ENCODE data around the gene GABPA.
"Not testable (repeated sequence)": the region's sequence is repeated elsewhere in the genome, so short reads cannot be mapped to it uniquely, and the experiment has no call there.

The GABPA gene

DNA sequence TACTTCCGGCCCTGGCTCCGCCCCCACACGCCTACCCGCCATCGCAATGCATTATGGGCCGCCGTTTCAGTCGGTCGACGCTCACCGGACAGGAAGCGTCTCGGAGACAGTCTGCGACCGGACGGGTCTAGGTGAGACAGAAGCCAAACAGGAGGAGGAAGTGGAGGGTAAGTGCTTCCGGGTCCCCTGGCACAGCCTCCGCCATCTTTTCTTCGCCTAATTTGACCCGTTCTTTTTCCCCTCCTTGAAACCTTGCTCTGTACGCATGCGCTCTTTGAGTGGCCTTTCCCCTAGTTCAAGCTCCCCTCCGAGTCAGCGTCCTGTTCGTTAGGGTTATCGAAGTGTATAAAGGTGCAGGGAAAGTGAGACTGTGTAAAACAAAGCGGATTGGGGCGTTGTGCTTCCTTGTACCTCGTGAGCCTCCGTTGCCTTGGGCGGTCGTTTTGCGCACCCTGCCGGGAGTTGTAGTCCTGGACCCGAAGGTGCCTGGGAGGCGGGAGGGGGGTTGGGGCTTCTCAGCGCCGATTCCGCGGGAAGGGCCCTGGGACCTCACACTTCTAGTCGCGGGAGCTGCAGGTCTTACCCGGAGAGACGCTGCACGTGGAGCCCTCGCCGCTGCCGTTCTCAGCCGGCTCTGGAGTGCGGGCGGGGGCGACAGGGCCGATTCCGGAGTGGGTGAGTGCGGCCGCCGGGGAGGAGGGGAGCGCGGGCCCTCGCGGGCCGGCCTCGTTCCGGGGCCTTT, at the start of gene GABPA, which contains the start of gene ATP5PF:
TSS of gene GABPA (plus strand) at position 69 of the 742 bp plus-strand sequence. CDS start 6,627 bp downstream, outside the sequence.
TSS of gene ATP5PF (minus strand) at position 1 of the 742 bp plus-strand sequence. CDS start 5,110 bp downstream, outside the sequence.
- peak; percentile 97 to 98 for DNase-seq (ENCODE audit: low read depth in 2 of 2)

DNA sequence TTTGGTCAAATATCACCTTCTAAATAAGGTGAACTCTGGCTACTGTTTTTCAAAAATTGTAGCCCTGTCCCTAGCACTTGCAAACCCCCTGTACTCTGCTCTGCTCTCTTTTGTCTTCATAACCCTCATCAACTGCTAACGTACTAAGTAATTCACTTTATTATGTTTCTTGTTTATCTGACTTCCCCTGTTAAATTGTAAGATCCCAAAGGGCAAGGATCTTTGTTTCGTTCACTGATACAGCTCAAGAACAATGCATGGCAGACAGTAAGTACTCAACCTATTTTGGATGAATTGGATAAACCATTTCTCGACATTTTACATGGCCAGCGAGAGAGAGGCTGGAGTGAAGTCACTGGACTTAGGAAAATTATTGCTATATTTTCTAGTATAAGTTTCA, 47.0 kb upstream of the GABPA start:
- no peak for DNase-seq (ENCODE audit: low read depth in 2 of 2)

DNA sequence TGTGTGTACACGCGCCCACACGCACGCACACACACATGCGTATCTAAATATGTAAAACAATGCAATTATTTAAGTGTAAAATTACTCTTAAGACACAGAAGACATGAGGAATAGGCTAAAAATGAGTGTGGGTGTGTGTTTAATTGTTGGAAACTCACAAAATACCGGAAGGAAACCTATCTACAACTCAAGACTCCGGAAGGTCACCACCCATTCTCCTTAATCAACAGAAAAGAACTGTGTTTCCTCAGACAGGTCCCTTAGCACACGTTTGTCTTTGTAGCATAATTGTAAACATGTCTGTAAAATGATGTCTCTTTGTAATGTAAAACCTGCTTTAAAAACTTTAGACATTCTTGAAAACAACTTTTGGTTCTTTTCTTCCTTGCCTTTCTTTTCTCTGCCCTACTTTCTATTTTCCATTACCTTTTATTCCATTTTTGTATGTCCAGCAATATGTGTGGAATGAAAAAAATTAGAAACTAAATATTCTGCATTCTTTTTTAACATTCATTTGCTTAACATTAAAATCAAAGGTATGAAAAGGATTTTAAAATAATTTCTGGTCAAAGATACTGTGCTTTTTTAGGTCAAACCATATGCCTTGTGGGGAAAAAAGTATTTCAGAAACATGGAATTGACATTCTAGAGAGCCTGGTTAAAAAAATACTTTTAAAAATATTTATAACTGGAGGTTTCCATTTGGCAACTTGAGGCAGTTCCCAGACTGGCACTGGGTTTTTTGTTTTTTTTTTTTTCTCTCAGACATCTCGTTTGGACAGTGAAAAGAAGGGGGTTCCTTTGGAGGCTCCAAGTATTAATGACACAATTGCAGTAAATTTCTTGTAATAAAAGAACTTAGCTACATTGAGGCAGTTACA, 46.3 kb upstream of the GABPA start:
- no peak for DNase-seq (ENCODE audit: low read depth in 2 of 2)

DNA sequence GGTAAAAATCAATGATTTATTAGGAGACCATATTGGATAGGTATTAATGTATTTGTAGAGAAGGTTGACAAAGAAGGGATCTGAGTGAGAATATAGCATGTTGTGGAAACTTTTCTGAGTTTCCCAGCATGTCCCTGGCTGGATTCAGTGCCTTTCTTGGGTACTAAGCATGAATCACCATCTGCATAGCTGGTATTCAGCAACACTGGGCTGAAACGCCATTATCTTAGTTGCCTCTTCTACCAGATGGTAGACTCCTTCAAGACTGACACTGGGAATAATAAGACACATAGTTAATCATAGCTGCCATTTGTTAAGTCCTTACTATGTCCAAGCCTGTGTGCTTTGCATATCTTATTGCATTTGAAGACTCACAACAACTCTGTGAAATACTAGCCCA, 45.5 kb upstream of the GABPA start:
- no peak for DNase-seq (ENCODE audit: low read depth in 2 of 2)

DNA sequence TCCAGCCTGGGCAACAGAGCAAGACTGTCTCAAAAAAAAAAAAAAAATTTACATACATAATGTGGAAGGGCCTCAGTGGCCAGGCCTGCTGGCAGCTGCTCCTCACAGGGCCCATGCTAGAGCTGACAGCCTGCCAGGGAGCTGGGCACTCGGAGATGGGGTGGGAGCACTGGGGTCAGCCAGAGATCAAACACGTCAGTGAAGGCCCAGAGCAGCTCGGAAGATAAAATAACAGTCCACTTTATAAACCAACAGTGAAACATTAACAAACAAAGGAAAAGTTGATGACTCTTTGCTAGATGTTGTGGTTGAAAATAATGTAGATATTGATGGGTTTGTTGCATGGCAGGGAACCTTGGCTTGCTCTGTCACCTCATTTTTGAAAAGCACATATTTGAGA, 42.8 kb upstream of the GABPA start:
- no peak for DNase-seq (ENCODE audit: low read depth in 2 of 2)

DNA sequence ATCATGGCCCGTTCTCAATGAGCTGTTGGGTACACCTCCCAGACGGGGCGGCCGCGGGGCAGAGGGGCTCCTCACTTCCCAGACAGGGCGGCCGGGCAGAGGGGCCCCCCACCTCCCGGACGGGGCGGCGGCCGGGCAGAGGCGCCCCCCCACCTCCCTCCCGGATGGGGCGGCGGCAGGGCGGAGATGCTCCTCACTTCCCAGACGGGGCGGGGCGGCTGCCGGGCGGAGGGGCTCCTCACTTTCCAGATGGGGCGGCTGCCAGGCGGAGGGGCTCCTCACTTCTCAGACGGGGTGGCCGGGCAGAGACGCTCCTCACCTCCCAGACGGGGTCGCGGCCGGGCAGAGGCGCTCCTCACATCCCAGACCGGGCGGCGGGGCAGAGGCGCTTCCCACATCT, 39.3 kb upstream of the GABPA start:
- not testable (repeated sequence) for DNase-seq (ENCODE audit: low read depth in 2 of 2)

DNA sequence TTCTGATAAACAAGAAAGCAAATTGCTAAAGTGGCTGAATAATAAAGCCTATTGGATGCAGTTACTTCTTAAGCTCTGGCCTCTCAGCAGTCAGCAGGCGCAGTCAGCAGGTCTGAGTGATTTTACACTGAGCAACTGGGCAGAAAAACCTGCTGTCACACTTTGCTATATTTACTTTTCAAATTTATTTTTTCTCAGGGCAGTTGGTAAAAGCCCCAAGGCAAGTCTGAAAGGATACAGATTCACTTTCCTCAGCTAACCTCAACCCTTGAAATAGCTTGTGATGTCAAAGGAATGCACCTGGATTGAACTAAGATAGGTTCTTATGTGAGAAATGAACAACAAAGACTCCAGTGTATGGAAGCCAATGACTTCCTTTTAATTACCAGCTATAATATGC, 34.0 kb upstream of the GABPA start:
- no peak for DNase-seq (ENCODE audit: low read depth in 2 of 2)

DNA sequence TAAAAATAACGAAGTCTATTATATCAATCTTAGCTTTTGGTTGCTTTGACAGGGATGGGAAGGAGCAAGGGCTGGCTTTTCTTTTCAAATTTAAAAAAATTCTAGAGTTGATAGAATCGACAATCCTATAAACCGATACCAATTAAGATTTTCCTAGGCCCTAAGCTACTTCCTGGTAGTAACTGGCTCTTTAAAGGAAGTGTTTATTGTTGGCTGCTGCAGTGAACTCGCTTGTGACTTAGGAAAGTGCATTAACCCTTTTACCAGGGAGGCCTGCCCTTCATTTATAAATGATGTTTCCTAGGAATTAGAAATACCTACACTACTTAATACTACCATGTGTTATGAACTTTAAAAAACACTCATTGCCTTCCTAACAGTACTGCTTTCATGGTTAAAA, 33.2 kb upstream of the GABPA start:
- no peak for DNase-seq (ENCODE audit: low read depth in 2 of 2)

DNA sequence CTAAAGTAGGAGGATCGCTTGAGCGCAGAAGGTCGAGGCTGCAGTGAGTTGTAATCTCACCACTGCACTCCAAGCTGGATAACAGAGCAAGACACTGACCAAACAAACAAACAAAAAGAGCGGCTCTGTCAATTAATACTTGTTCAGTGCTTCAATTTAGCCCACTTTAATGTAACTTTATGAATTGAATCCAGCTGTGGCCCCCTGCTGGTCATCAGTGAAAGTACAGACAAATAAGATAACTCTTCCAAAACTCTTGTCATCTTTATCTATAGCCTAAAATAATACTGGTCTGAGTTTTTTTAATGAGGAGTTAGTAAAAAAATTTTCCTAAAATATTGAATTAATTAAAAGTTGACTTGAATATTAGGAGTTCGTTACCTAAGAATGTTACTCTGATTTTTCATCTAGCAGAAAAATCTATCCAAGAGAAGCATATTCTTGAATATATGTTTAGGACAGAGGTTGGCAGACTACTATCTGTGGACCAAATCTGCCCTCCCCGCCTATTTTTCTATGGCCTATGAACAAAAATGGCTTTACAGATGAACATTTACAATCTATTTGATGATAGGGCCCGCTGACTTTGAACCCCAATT, 26.2 kb upstream of the GABPA start:
- DNase-seq (ENCODE audit: low read depth in 2 of 2), result peak; percentile 12 to 42

DNA sequence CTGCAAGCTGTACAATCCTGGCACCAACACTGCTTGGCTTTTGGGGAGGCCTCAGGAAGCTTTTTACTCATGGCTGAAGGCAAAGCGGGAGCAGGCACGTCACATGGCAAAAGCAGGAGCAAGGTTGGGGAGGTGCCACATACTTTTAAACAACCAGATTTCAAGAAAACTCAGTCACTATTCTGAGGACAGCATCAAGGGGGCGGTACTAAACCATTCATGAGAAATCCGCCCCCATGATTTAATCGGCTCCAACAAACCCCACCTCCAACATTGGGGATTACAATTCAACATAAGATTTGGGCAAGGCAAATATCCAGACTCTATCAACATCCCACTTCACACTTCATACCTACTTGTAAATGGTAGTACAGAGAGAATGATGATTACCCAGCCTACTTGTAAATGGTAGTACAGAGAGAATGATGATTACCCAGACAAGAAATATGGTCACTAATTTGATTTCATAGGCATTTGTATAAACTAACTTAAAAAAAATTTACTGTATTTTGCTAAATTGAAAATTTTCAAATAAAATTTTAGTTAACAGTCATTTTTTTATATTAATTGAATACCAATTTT, 25.0 kb upstream of the GABPA start:
- DNase-seq (ENCODE audit: low read depth in 2 of 2), result no peak

DNA sequence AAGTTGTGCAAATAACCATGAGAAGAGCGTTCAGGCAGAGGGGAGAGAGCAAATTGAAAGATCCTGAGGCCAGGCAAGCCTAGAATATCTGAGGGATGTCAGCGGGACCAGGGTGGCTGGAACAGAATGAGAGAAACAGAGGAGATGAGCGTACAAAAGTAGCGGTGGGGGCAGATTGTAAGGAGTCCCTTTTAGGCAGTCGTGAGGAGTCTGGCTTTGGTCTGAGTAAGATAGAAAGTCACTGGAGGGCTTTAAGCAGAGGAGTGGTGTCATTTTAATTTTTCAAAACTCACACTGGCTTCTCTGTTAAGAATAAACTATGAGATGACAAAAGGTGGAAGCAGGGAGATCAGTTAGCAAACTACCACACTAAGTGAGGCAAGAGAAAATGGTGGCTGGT, 24.2 kb upstream of the GABPA start:
- no peak for DNase-seq (ENCODE audit: low read depth in 2 of 2)

DNA sequence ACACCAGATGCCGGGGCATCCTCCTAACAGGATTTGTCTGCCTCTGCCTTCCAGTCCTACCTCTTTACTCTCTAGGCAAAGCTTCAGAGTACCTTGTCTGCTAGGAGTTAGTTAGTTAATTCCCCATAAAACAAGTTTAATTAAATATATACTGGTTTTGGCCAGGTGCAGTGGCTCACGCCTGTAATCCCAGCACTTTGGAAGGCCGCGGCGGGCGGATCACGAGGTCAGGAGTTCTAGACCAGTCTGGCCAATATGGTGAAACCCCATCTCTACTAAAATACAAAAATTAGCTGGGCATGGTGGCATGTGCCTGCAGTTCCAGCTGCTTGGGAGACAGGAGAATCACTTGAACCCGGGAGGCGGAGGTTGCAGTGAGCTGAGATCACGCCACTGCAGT, 20.7 kb upstream of the GABPA start:
- DNase-seq (ENCODE audit: low read depth in 2 of 2), result not testable (repeated sequence)

DNA sequence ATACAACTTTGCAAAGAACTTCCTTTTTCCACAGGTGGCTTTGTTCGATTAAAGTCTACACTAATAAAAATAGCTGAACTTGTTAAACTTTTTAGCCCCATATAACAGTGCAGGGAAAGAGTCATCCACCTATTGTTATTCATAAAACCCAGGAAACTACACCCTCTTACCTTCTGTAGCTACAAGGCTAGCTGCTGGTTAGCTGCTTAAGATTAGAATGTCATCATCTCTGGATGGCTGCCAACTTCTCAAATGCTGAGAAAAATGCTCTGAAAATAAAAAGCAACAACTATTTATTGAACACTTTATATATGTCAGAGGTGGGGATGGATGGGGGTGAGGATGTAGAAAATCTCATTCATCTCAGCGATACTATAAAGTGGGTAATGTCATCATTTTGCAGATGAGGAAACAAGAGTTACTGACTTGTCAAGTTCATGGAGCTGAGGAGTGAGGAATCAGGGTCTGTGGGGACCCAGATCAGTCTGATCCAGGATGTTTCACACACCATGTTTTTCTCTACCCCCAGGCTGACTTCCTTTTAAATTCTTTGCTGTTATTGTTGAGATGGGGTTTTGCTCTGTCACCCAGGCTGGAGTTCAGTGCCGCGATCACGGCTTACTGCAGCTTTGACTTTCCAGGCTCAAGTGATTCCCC, 17.2 kb upstream of the GABPA start:
- DNase-seq (ENCODE audit: low read depth in 2 of 2), result no peak

DNA sequence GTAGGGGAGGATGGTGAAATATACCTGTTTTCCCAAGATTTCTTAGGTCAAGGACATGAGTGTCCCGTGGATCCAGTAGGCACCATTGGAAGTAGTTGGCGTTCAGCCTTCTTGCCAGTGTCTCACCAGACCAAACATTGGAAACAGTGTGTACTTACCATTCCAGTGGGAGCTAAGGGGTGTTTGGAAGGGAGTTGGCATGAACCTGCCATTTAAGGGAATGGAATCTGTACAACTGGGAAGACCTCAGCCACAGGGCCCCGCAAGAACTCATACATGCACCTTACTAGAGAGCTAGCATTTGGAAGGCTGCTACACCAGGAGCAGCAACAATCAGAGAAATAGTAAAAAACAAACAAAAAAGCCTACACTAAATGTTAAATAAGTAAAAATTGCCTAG, 12.8 kb upstream of the GABPA start:
- no peak for DNase-seq (ENCODE audit: low read depth in 2 of 2)

DNA sequence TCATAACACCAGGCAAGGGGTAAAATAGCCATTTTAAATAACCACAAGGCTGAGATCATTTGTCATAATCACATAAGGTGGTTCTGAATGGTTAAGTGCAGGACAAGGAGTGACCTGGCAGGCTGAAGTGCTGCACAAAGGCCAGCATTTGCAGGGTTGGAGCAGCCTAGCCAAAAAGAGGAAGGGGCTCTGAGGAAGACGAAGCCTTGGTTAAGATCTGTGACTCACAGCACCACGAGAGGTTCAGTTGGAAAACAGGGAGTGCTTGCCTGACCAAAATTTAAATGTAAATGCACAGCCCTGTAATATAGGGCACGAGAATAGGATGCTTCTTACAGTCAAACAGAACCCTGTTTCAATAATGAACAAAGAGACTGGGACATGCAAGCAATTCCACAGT, 12.1 kb upstream of the GABPA start:
- no peak for DNase-seq (ENCODE audit: low read depth in 2 of 2)

DNA sequence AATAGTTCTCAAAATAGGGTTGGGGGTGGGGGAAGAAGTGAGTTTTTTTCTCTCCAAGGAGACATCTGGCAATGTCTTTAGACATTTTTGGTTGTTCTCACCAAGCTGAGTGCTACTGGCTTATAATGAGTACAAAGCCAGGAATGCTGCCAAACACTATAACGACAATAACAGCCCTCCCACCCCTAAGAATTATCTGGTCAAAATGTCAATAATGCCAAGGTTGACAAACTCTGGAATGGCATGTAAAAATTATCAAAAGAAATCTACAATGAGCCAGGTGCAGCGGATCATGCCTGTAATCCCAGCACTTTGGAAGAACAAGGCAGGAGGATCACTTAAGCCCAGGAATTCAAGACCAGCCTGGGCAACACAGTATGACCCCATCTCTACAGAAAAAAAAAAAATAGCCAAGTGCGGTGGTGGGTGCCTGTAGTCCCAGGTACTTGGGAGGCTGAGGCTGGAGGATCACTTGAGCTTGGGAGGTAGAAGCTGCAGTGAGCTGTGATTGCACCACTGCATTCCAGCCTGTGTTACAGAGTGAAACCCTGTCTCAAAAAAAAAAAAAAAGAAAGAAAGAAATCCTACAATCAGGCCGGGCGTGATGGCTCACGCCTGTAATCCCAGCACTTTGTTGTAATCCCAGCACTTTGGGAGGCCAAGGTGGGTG, 2.5 kb upstream of the GABPA start:
- no peak for DNase-seq (ENCODE audit: low read depth in 2 of 2)

DNA sequence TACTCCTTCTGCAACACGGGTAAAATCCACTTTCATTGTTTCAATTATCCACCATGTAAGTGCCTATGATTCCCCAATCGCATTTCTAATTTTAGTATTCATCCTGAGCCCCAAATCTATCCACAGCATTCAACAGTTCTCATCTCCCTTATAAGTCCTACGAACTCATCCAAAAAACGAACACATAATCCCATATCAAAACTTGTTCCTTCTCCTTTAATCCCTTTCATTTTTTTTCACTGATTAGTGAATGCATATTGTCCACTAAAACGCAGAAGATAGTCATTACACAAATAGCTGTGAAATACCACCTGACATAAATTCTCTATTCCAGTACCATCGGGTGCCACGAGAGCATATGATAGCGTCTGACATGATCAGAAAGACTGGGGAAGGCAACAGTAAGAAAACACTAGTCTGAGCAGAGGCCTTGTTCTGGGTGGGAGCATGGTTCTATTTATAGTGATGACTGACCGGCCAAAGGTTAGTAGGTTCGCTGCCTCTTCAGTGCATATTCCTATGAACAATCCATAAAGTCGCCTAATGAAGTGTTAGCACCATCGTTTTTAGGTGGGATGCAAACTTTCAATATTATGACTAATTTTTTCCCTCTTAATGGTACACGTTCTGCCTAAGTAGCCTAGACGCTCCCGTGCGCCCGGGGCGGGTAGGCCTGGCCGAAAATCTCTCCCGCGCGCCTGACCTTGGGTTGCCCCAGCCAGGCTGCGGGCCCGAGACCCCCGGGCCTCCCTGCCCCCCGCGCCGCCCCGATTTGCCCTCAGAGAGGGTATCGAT, 716 bp upstream of the GABPA start:
- DNase-seq (ENCODE audit: low read depth in 2 of 2), result no peak

DNA sequence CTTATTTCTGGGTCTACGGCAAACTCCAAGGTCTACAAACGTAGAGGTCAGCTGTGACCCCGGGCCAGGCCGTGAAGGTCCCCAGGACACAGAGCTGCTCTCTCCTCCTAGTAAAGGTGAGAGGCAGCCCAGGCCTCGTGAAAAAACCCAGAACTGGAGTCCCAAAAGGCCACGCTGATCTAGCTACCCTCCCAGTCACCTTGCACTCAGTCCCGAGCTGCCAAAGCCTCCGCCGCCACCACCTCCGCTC, 193 bp upstream of the GABPA start:
- DNase-seq (ENCODE audit: low read depth in 2 of 2), result peak in 1 of 2 donors; percentile 35

DNA sequence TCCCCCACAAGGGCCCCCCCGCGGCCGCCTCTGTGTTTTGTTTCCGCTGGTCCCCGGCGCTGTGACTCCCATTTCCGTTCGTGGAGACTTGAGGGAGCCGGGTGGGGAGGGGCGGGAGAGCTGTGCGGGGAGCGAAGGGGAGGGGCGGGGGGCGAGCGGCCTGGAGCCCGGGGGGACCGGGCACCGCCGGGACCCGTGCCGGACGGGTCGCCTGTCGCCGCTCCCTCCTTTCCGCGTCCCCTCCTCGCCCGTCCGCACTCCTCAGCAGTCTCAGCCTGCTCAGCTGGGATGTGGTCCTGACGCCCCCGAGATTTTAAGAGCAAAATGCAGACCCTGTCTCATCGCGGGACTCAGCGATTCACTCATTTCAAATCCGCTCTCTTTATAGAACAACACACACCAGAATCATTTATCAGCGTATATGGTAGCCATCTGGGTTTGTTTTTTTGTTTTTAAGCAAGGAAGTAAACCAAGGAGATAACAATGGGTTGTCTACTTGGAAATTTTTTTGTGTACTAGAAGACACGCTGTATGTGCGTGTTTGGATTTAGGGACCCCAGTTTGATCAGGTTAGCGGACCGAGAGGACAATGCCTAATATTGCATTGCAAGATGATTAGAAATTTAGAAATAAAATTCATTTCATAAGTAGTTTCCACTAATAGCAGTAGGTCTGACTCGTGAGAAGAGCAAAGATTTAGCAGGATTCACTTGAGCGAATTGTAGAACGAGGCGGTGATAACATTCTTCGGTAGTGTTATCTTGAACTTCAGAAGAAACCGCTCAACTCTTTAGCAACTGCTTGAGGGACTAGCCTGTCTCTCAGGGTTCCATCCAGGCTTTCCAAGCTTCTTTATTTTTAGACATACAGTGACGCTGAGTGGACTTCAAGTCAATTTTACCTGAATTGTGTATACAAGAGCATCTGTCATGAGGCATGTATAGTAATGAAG, 1.1 kb downstream of the GABPA start:
- peak; percentile 53 to 77 for DNase-seq (ENCODE audit: low read depth in 2 of 2)
